ENCODE results near the gene PDRG1.
"Not testable (repeated sequence)": the region's sequence is repeated elsewhere in the genome, so short reads cannot be mapped to it uniquely, and the experiment has no call there.

Gene PDRG1

DNA sequence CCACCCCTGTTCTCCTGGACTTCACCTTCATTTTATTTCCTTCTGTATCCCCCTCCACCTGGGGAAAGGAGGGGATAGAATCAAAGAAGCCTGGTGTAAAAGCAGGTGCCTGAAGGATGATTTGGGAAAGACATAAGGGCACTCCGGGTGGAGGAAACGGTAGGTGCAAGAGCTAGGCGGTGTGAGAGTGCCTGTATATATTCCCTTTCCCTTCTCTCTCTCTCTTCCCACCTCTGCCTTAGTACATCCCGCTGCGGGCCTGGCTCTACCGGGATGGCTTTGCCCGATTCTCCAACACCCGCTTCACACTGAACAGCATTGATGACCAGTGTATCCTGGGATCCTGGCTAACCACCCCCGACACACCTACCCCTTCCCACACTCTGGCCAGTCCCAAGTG, 26.2 kb downstream of the PDRG1 start:
- no peak for DNase-seq

GRCh38 chr20:31924561-31924960, 27.3 kb downstream of the PDRG1 start:
- no peak for DNase-seq

DNA sequence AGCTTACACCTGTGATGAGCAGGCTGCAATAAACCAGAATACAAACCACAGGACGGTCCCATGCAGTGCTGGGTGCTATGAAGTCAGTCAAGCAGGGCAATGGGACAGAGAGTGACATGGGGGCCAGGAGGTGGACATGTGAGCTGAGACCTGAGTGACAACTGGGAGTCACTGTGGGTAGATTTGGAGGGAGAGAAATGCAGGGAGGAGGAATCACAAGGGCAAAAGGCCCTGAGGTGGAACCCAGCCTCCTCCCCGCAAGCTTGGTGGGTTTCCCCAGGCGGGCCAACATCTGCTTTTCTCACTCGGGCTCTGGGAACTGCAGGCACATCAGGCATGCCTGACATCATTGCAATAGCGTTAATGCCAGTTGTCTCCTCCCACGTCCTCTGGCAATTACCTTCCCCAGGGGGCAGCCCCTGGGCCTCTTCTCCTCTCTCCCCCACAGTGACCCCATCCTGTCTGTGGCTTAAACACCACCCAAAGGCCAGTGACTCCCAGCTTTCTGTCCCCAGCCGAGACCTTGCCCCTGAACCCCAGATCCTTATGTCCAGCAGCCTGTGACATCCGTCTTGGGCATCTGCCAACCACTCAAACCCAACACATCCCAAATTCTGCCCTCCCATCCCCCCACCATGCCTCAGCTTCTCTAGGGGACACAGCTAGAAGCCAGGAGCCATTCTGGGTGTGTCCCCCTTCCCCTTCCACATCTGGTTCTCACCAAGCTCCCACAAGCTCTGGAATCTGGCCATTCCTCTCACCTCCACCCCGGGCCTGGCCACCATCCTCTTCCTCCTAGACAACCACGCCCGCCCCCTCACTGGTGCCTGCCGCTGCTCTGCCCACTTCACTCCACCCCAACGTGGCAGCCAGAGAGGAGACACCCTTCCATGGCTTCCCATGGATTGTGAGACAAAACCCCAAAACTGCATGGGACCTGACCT, 28.2 kb downstream of the PDRG1 start:
- DNase-seq: no peak

GRCh38 chr20:31922588-31922987, 29.3 kb downstream of the PDRG1 start:
- no peak for DNase-seq

GRCh38 chr20:31922181-31922580, 29.7 kb downstream of the PDRG1 start:
- no peak for DNase-seq

- not testable (repeated sequence) for DNase-seq
These were observed 30.4 kb downstream of the PDRG1 start for GRCh38 chr20:31921480-31921879.

- DNase-seq: no peak
These were observed 31.5 kb downstream of the PDRG1 start for GRCh38 chr20:31920275-31920855.

- DNase-seq: no peak
These were observed 32.3 kb downstream of the PDRG1 start for GRCh38 chr20:31919410-31920155.

DNA sequence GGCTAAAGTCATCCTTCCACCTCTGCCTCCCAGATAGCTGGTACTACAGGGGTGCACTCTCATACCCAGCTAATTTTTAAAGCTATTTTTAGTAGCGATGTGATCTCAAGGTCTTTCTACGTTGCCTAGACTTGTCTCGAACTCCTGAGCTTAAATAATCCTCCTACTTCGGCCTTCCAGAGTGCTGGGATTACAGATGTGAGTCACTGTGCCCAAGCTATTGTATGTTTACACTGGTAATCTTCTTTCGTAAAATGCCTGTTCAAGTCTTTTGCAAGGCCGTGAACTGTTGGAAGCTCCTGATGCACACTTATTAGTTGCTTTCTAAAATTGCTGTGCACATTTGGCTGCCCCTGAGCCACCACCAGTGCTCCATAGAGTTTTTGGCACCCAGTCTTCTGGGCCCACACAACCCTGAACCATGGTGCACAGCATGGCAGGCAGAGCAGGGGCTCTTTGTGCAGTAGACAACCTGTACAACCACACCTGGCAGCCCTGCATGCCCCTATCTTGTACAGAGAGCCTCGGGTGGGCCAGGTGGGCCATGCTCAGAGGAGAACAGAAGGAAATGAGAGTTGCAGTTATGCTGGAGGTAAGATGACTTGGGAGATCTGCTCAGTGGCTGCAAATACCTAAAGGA, 33.3 kb downstream of the PDRG1 start:
- no peak for DNase-seq

DNA sequence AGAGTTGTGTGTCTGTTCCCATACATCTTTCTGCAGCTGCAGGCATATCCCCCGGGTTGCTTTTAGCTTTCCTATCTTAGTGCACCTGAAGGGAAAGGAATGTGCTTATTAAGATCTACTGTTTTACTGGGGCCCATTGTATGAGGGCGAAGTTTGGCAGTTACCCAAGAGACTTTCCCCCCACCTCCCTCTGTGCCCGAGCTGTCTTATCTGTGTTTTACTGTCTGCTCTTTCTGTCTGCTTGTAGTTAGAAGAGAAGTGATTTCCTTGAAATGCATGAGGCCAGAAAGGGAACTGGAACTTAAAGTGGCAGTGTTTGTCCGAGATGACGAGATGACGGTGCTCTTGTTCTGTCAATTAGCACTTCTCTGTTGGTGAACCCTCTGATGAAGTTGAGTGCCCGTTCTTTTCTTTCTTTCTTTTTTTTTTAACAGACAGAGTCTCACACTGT, 33.9 kb downstream of the PDRG1 start:
- DNase-seq: not testable (repeated sequence)

DNA sequence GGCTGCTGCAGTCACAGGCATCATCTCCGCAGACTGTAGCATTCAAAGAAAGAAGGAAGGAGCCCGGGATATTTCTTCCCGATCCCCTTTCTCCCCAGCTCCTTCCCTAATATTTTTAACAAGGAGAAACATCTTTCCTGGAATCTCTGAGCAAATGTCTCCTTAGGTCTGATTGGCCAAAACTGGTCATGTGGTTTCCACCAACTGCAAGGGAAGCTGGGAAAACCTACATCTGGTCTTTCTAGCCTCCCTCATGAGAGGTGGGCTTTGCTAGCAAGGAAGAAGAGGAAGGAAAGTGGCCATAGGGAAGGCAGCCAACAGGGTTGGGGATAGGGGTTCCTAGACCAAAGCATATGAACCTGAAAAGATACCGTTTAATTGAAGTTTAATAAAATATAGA, 35.1 kb downstream of the PDRG1 start:
- no peak for DNase-seq

GRCh38 chr20:31915491-31916280, 36.2 kb downstream of the PDRG1 start:
- no peak for DNase-seq

DNA sequence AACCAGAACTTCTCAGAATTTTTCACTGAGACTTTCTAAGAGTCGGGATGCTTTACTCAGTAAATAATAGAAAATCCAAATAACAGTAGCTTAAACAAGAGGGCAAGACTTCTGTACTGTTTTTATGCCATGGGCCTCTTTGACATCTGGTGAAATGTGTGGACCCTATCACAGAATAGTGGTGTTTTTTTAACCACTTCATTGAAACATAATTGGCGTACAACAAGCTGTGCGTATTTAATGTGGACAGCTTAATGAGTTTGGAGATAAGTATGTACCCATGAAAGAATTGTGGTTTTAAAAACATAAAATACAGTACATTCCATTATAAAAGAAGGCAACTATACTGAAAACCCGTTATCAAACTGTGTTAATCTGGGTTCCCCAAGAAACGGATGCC, 37.7 kb downstream of the PDRG1 start:
- DNase-seq: no peak

DNA sequence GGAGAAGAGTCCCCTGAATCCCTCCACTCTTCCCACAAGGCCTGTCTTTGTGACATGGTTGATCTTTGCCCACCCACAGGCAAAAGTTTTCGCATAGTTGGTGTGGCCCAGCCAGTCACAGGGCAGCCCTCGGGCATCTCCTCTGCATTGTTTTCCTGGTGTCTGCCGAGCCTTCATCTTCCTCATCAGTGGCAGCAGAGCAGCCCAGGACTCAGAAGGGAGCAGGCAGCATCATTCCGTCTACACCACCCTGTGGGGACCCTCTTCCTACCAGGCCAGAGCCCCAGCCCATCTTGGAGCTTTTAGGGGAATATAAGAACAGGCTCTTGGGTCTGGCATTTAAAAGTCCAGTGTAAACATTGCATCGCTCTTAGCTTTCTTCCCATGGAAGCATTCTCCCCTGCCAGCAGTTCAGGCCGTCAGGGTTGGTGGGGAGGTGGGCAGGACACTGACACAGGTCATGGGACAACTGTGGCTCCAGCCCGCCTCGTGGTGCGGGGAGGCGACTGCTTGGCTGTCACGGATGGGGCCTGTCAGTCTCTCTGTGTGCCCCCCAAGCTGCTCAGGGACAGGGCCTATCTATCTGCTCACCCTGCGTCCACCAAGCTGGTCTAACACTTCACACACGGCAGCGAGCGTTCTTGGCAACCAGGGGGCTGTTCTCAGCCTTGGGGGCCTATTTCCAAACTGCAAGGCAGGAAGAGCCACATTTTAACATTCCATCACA, 38.3 kb downstream of the PDRG1 start:
- no peak for DNase-seq

DNA sequence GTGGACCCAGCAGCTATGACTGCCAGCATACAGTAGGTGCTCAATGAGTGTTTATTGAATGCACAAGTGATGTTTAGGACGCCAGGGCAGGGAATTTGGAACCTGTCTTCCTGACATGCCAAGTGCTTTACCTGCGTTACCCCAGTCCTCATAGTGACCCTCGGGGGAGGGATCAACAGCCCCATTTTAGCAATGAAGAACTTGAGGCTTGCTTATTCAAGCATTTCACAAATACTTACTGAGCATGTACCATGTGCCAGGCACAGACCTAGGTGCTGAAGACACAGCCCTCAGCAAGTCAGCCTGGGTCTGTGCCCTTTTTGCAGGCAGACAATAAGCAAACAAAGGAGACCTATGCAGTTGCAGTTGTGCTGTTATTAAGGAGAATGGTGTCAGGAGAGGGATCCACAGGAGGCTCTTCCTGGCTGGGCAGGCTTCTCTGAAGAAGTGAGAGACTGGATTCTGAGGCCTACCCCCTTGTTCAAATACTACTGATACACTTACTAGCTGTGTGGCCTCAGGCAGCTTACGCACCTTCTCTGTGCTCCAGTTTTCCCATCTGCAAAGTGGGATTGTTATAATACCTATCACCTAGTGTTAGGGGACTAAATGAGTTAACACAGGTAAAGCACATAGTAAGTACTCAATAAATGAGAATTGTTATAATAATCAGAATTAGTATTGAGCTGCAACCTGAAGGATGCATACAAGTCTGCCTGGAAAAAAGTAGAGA, 41.6 kb downstream of the PDRG1 start:
- no peak for DNase-seq

DNA sequence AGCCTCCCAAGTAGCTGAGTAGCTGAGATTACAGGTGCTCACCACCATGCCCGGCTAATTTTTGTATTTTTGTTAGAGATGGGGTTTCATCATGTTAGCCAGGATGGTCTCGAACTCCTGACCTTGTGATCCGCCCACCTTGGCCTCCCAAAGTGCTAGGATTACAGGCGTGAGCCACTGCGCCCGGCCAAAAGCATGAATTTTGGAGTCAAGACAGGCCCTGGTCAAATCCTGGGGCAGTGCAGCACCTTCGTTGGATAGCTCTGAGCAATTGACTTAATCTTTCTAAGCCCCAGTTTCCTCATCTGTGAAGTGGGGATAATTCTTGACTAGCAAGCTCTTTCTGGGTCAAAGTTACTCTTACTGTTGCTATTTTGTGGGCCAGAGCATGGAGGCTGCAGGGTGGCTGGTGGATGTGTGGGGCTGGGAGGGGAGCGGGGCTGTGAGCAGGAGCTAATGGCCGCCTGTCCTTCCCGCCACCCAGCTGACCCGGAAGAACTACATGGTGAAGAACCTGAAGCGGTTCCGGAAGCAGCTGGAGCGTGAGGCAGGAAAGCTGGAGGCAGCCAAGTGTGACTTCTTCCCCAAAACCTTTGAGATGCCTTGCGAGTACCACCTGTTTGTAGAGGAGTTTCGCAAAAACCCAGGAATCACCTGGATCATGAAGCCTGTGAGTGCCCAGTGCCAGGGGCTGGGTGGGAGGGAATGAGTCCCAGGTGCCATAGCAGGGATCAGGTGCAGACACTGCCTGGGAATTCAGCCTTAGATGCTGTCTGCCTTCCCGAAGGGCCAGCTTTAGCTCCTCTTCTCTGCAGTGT, 42.4 kb downstream of the PDRG1 start:
- DNase-seq: no peak

GRCh38 chr20:31908424-31908823, 43.4 kb downstream of the PDRG1 start:
- no peak for DNase-seq

DNA sequence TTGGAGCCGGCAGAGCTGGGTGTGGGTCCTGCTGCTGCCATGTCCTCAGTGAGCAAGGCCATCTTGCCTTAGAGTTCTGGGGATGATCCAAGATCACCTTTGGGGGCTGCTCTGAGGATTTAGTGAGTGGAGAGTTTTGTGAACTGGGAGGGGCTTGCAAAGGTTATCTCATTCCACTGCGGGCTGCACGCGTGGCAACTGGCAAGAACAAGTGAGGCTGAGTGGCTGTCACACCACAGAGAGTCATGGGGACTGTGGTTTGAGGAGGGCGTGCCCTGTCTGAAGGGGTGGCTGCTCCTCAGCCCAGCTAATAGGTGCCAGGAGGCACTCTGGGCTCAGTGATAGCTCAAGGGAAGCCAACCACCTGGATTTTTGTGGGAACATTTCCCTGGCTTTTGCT, 43.8 kb downstream of the PDRG1 start:
- DNase-seq: no peak

- no peak for DNase-seq
These were observed 44.8 kb downstream of the PDRG1 start for GRCh38 chr20:31907046-31907445.

DNA sequence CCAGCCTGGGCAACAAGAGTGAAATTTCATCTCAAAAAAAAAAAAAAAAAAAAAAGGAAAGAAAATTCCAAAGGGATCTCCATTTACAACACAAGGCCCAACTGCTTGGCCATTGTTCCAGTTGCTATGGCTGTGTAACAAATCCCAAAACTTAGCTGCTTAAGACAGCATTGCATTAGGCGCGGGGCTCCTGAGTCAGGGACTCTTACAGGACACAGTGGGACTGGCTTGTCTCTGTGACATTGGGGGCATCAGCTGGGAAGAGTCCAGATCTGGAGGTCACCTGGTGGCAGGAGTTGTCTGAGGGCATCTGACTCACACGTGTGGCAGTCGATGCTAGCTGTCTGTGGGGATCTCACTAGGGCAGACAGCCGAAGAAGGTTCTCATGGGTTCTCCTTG, 45.8 kb downstream of the PDRG1 start:
- no peak for DNase-seq

Measured in stimulated activated CD4-positive, alpha-beta T cell treated with anti-CD3 and anti-CD28 coated beads, Interleukin-2, amount 100 ng/mL, for 24 hours (primary cell).